NCI-H345 treated with DMSO at 0.1 percent for 48 hours (cell line): ENCODE measurements around the gene FER1L5.

Experiments used
- DNase-seq: peaks from one replicate; lab custom pipeline; 2025; ENCODE audit not compliant: unreplicated experiment; lab: John Stamatoyannopoulos, UW

Gene FER1L5

DNA sequence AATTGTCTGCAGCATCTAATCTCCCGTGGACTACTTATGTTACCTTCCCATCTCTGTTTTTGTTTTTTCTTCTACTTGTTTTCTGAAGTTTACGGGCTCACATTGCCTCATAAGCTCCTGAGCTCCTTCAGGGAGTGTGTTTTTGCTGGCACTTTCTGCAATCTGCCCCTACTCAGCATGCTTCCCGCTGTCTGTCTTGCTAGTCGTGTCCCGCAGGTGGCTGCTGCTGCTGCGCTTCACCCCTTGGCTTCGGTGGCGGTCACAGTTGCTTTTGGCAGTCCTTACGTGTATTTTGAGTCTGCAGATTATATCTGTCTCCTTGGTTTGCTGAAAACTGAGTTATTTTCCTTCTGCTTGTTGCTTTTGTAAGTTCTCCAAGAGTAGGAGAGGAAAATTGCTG, 37.3 kb downstream of the FER1L5 start:
- DNase-seq, result no peak

DNA sequence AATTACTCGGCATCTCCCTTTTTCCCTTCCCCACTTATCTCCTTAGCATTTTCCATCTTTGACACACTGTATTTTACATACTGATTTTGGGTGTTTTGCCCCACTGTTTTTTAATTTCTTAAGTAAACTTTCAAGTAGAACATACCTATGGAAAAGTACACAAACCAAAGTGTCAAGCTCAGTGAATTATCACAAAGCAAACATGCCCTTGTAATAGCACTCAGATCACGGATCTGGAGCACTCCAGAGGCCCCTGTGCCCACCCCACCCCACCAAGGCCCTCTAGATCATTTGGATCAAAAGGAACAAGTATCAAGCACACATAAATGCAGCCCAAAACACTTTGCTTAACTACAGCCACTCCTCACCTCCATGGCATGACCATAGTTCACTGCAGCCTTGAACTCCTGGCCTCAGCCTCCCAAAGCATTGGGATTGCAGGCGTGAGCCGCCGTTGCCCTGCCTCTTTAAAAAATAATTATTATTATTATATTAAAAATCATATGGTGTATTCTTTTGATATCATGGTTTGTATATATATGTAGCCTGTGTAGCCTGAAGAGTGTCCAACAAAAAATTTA, 38.1 kb downstream of the FER1L5 start:
- DNase-seq, result no peak

DNA sequence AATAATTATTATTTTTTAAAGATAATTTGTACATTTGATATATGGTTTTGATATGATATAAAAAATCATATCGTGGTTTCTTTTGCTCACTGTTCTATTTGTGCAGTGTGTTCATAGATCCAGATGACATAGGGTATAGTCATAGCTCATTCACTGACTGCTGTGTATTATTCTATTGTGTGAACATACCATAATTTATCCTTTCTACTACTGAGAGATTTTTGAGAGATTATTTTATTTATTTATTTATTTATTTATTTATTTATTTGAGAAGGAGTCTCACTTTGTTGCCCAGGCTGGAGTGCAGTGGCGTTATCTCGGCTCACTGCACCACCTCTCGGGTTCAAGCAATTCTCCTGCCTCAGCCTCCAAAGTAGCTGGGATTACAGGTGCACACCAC, 39.0 kb downstream of the FER1L5 start:
- DNase-seq, result no peak

DNA sequence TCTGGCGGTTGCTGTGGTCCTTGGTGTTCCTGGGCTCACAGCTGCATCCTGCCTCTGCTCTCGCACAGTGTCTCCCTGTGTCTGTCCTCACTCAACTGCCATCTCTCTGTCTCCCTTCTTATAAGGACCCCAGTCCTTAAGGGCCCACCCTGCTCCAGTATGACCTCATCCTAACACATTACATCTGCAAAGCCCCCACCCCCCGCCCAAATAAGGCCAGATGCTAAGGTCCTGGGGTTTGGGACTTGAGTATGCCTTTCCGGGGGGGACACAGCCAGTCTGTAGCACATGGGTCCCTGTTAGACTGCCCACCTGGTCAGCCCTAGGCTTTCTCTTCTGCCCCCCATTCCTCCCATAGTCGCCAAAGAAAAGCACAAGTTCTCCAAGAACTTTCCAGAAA, 40.7 kb downstream of the FER1L5 start:
- DNase-seq, result no peak

DNA sequence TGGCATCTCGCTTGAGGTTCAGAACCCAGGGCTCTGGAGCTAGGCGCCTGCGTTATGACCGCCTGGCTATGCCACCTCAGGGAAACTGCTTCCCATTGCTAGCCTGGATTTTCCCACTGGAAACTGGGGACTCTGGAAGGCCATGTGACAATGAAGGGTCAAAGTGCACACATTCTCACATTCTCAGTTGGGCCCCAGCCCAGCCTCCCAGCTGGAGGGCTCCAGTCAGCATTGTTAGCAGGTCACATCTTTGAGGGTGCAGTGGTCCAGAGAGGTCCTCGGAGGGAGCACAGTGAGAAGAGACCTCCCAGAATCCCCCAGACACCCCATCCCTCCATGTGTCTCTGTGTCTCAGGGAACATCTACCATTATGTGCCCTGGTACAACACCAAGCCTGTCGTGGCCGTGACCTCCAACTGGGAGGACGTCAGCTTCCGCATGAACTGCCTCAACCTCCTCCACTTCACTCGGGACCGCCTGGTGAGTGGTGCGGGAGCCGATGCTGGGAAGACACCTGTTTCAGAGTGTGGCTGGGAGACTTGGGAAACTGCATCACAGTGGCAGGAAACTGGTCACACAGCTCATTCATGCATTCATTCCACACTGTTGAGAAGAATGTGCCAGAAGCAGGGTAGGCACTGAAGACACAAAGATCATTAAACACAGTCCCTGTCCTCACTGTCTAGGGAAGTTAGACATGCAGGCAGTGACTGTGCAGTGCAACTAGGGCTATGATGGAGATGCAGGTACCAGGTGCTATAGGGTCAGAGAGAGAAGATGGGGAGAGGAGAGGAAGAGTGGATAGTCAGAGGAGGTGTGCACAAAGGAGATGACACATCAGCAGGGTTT, 41.6 kb downstream of the FER1L5 start:
- DNase-seq, result no peak

DNA sequence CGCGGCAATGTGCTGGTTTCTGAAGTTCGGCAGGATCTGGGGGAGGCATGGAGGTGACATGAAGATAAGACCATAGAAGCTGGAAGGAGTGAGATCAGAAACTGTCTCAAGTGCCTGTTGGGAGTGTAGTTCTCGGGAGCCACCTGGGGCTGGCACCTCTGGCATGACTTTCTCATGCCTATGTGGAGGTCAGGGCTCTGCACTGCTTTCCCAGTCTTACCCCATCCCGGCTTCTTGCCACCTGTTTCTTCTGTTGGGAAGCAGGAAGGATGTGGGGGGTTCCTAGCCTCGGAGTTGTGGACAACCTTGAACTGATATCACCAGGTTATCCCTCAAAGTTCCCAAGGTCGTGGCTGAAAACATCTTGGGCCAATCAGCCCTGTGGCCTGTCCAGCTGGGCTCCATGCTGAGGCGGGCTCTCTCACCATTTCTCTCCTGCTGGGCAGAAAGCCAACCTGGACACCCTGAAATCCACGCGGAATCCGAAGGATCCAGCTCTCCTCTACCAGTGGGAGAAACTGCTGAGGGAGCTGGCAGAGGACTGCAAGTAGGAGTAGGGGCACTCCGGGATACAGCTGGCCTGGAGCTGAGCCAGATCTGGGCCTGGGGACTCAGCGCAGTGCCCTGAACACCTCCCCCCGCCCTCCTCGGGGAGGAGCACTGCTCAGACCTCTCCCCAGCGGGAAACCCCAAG, 42.5 kb downstream of the FER1L5 start:
- DNase-seq, result peak; percentile 33

DNA sequence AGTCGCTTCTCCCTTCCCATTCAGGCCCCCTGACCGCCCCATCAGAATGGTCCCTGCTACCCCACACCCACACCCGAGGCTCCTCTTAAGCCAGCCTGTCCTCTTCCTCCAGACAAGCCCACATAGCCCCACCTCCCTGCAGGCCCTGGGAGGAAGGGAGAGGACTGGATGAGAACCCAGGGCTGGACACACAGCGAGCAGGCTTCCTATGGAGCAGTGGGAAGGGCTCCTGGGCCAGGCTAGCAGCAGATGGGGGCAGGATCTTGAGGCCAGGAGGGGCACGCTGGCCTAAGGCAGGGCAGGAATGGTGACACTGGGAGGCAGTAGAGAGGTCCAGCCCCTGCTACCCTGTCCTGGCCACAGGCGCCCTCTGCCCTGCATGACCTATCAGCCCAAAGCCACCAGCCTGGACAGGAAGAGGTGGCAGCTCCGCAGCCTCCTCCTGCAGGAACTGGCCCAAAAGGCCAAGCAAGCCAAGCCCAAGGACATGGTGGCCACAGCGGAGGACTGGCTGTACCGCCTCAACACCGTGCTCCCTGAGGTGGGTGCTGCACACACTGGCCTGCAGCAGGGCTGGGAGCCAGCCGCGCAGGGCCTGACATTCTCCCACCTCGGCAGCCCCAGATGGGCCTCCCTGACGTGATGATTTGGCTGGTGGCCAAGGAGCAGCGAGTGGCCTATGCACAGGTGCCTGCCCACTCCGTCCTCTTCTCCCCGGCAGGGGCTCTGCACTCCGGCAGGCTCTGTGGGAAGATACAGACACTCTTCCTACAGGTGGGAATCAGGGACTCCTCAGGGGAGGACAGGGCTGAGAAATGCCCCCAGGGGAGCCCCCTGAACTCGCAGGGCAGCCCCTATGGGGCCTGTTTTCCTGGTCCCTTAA, 43.3 kb downstream of the FER1L5 start:
- peak; percentile 67 for DNase-seq

DNA sequence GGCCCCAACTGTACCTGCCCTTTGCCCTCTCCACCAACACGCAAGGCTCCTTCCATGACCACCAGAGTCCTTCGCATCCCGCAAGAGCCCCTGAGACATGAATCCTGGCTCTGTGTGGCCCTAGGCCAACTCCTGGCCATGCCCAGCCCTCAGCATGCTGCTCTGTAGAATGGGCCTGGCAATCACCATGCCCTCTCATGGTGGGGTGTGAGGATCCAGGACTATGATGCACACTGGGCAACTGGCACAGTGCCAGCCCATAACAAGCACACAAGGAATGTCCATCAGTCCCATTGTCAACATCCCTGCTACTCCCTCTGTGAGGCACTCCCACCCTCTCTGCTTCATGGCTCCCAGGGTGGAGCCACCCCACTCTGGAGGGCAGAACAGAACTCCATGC, 44.7 kb downstream of the FER1L5 start:
- DNase-seq, result no peak

DNA sequence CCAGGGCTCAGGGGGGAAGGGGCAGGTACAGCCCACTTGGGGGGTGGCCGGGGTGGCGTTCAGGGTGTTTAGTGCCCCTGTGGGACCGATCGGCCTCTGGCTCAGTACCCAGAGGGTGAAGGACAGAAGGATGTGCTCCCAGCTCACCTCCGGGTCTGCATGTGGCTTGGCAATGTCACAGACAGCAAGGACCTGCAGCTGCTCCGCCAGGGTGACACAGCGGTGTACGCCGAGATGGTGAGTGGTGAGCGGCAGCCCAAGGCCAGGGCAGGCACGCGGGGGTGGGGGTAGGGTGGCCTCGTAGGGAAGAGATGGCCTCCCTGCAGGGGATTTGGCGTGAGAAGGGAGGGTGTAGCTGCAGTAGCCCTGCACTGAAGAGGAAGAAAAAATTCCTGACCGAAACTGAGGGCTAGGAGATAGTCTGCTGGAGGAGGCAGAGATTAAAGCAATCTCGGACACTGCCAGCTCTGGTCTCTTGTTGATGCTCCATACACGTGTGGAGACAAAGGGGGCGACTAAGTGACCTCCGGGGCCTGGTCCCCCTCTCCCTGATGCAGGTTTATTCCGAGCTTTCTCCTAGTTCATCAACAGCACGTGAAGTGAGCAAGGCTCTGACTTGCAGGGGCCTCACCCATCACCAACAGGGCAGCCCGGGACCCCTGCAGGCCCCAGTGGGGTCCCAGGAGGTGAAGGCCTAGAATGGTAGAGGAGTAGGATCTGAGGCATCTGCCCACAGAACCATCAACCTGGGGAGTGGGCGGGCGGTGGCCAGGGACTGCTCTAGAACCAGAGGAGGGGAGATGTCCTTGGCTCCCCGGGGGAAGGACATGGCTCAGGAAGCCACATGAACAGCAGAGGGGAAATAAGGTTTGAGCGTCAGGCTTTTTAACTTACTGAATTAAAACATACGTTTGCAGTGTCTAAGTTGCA, 45.4 kb downstream of the FER1L5 start:
- DNase-seq, result no peak

DNA sequence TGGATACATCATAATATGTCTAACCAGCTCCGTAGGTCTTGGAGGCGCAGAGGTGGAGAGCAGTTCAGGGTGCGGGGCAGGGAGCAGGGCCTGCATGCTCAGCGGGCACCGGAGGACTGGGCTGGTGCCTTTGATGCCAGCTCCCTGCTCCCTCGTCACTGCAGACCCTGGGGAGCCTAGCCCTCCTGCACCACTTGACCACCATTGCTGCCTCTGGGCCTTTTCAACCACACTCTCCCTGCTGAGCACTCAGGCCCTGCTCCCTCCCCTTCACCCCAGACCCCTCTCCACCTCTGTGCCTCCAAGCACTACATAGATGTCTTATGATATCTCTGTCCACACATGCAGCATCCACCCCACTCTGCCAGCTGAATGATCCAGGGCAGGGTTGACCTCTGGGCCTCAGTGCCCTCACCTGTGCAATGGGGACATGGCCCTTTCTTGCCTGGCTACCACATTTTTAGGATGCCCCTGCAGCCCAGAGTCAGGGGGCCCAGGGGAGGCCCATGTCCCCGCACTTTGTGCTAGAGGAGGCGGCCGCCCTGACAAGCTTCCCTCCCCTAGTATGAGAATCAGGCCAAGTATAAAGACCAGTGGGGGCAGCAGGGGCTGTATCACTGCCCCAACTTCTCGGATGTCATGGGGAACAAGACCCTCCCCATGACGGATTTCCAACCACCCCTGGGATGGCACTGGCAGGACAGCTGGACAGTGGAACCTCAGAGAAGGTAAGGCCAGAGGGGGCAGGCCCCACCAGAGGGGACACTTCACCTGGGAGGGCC, 46.3 kb downstream of the FER1L5 start:
- no peak for DNase-seq

DNA sequence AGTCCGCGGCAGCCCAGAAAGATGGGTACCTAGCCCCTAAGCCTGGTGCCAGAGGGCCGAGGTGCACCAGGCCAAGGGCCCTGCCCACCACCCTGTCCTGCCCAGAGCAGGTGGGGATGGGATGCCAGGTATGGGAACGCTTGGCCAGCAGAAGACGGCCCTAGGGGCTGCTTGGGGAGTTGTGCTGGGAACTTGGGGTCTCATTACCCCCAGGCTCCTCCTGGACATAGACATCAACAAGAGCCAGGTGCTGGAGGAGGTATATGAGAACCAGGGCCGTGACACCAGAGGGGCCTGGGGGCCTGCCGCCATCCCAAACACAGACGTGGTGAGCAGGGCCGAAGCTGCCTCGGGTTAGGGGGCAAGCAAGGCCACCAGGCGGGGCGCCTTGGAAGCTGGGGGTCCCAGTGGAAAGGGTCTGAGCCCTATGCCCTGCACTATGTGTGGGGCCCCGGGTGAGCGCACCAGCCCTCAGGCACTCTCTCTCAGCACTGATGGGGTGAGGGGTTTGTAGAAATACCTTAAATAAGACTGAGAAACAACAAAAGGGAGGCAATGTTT, 46.9 kb downstream of the FER1L5 start:
- no peak for DNase-seq

DNA sequence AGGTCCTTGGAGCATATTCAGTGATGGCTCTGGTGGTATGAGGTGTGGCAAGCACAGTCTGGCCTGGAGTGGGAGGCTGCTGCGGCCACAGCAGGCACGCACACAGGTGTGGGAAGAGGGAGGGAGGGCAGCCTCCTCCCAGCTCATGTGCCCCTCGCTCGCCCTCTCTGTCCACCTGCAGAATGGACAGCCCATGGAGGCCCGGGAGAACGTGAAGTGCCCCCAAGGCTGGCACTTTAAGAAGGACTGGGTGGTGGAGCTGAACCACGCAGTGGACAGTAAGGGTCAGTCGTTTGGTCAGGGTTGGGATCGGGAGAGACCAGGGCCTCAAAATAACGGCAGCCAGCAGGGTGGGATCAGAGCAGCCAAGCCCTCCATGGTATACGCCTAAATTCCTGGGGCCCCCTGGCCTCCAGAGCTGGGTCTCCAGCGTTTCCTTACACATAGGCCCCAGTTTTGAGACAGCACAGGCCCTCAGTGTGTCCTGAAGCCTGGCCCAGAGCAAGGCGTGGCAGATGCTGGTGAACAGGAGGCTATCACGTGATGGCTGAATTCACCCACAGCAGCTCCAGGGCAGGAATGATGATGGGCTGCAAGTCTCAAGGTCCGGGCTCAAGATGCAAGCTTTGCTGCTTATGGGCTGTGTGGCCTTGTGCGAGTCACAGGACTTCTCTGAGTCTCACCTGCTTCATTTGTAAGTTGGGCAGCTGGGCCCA, 47.9 kb downstream of the FER1L5 start:
- no peak for DNase-seq

DNA sequence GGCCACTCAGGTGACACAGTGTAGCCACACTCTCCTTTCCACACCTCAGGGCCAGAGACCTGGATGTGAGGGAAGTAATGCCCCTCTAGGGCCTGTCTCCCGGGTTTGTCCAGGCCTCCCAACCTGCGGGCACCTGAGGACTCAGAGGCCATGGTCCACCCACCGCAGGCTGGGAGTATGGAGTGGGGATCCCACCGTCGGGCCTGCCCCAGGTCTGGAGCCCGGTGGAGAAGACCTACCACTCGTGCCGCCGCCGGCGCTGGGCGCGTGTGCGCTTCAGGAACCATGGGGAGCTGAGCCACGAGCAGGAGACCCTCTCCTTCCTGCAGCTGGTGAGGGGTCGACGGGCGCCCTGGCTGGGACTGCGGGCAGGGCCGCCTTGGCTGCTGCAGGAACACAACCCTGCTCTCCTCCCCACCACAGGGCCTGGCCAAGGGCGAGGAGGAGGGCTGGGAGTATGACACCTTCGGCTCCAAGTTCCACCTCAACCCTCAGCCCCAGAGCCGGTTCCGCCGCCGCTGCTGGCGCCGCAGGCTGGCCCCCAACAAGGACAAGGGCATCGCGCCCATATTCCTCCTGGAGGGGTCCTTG, 48.6 kb downstream of the FER1L5 start:
- DNase-seq, result no peak

DNA sequence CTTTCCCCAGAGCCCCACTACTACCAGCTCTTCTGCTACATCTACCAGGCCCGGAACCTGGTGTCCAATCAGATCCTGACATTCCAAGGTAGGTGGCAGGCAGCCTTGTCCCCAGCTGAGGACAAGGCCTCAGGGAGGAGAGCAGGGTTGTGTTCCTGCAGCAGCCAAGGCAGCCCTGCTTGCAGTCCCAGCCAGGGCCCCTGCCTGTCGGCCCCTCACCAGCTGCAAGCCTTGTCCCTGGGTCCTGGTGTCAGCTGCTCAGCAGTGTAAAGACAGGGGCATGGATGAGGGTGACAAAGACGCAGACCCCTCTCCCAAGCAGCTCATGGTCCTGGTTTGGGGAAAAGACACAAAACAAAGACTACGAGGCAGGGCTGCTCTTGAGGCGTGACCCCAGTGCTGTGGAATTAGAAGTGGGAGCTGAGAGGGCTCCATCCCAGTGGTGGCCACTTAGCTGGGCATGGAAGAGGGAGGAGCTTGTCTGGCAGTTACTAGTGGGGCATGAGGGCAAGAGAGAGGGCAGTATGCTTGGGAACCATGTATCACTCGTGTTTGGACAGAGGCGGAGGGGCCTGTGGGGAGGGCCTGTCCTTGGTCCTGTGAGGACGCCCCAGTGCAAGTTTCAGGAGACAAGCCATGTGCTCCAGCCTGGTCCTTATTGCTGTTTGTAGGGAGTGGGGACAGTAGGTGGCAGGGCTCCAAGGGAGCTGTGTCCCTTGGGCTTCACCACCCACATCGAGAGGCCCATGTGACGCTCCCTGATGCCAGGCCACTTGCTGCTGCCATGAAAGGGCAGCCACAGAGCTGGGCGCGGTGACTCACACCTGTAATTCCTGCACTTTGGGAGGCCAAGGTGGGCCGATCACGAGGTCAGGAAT, 49.8 kb downstream of the FER1L5 start:
- DNase-seq, result no peak

DNA sequence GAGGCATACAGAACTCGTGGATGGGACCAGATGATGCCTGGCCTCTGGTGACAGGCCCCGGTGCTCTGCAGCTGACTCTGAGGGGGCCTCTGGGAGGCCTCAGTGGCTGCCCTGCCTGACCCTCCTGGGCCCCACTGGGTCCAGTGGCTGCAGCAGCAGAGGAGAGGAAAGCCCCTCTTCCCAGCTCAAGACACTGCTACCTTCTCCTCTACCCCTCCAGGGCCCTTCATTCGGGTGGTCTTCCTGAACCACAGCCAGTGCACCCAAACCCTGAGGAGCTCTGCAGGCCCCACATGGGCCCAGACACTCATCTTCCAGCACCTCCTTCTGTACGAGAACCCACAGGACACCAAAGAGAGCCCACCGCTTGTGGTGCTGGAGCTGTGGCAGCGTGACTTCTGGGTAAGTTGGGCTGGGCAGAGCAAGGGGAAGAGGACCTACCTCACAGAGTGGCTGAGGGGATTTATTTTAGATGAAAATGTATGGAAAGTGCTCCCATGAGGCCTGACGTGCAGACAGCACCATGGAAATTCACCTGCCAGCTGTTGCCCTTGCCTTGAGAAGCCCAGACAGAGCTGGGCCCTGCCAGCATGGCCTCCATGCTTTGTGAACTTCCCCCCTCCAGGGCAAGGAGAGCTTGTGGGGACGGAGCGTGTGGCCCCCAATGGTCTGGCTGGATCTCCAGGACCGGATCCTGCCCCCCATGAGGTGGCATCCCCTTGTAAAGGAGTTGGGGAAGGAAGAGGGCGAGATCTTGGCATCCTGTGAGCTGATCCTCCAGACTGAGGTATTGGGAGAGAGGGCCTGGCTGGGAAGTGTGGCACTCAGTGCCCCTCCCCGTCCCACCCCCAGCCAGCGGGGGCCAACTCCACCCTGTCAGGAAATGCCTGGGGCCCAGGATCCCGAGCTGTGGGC, 51.0 kb downstream of the FER1L5 start:
- DNase-seq, result no peak

DNA sequence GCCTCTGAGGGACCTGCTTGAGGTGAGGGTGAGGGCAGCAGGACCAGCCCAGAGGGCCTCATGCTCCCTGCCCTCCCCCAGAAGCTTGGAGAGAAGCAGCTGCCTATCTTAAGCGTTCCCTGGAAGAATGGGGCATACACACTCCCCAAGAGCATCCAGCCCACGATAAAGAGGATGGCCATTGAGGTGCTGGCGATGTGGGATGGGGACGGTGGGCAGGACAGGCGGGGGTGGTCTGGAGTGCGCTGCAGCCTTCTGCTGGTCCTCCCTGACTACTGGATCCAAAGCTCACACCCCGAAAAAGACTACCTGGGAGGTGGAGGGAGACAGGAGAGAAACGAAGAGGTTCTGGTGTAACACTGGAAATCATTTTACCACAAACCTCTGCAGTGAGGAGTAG, 51.7 kb downstream of the FER1L5 start:
- no peak for DNase-seq
